MM.1S (cell line): ENCODE results near the gene HECW1.

Experiments
- DNase-seq: peaks from one replicate; pipeline ENCODE4 v3.0.0-alpha.2; 2015
- H2AFZ ChIP-seq: fragments of 300-600 bp; sonication (generic); 2 replicates; pipeline ENCODE4 v1.6.0; 2016; ENCODE audit warnings: antibody characterized with exemption, low read length
- H3F3A ChIP-seq: fragments of 300-600 bp; sonication (generic); 2 replicates; pipeline ENCODE4 v1.6.1; 2016; ENCODE audit warnings: mild to moderate bottlenecking, antibody characterized with exemption, low read length, moderate library complexity, mixed read lengths; ENCODE audit not compliant: insufficient read depth
- H3K27ac ChIP-seq: fragments of 300-600 bp; sonication (generic); 2 replicates; pipeline ENCODE4 v1.5.1; 2016; ENCODE audit warnings: mild to moderate bottlenecking, low read length
- H3K27me3 ChIP-seq: fragments of 300-600 bp; sonication (generic); replicated peaks from 2 replicates; pipeline ENCODE4 v1.6.0; 2016; ENCODE audit warnings: low read length; ENCODE audit not compliant: insufficient read depth
- H3K36me3 ChIP-seq: fragments of 300-600 bp; sonication (generic); replicated peaks from 2 replicates; pipeline ENCODE4 v1.6.1; 2016; ENCODE audit warnings: mild to moderate bottlenecking, low read length, mixed read lengths; ENCODE audit not compliant: insufficient read depth
- H3K4me1 ChIP-seq: fragments of 300-600 bp; sonication (generic); 2 replicates; pipeline ENCODE4 v1.6.1; 2016; ENCODE audit warnings: low read length, mixed read lengths
- H3K4me2 ChIP-seq: fragments of 300-600 bp; sonication (generic); 2 replicates; pipeline ENCODE4 v1.6.0; 2016; ENCODE audit warnings: low read depth, low read length
- H3K4me3 ChIP-seq: fragments of 300-600 bp; sonication (generic); 2 replicates; pipeline ENCODE4 v1.5.1; 2016; ENCODE audit warnings: low read length, mixed read lengths
- H3K79me2 ChIP-seq: fragments of 300-600 bp; sonication (generic); 2 replicates; pipeline ENCODE4 v1.6.1; 2016; ENCODE audit warnings: mixed run types, low read length, mixed read lengths
- H3K9ac ChIP-seq: fragments of 300-600 bp; sonication (generic); 2 replicates; pipeline ENCODE4 v1.6.1; 2016; ENCODE audit warnings: low read length, mixed read lengths
- H3K9me2 ChIP-seq: fragments of 300-600 bp; sonication (generic); replicated peaks from 2 replicates; pipeline ENCODE4 v1.6.1; 2016; ENCODE audit warnings: mild to moderate bottlenecking, low read length, mixed read lengths; ENCODE audit not compliant: insufficient read depth
- H3K9me3 ChIP-seq: fragments of 300-600 bp; sonication (generic); replicated peaks from 2 replicates; pipeline ENCODE4 v1.6.1; 2016; ENCODE audit warnings: mild to moderate bottlenecking, low read length, mixed read lengths; ENCODE audit not compliant: insufficient read depth
- H4K20me1 ChIP-seq: fragments of 300-600 bp; sonication (generic); 2 replicates; pipeline ENCODE4 v1.6.1; 2016; ENCODE audit warnings: mild to moderate bottlenecking, low read length, moderate library complexity, mixed read lengths; ENCODE audit not compliant: insufficient read depth
- CTCF ChIP-seq: fragments of 300-600 bp; sonication (generic); IDR thresholded peaks from 2 replicates; pipeline ENCODE4 v1.5.1; 2016; ENCODE audit warnings: antibody characterized with exemption, low read length, mixed read lengths
- EZH2 ChIP-seq: fragments of 300-600 bp; sonication (generic); optimal IDR thresholded peaks from 2 replicates; pipeline ENCODE3; 2017; ENCODE audit warnings: low read depth, mild to moderate bottlenecking, antibody characterized with exemption, low read length, mixed read lengths
- EZH2phosphoT487 ChIP-seq: fragments of 300-600 bp; sonication (generic); IDR thresholded peaks from 2 replicates; pipeline ENCODE4 v1.6.1; 2018; ENCODE audit warnings: antibody characterized with exemption, low read length

Gene HECW1

GRCh38 chr7:43265139-43265538 lies 152.7 kb downstream of the HECW1 start:
- no peaks in the 10 kb centered on the region for H3K27me3 ChIP-seq

GRCh38 chr7:43273939-43274719 lies 161.7 kb downstream of the HECW1 start:
- Histone ChIP-seq H3K79me2 (no peaks in the 10 kb centered on the region), H3K27ac (no peak overlapping the region), H3K4me3 (no peak overlapping the region), H3K36me3 (no peaks in the 10 kb centered on the region), H3F3A (no peaks in the 10 kb centered on the region), H4K20me1 (no peaks in the 10 kb centered on the region), H3K27me3 (no peaks in the 10 kb centered on the region), H3K4me2 (no peak overlapping the region), H3K9me3 (0 out of 2 replicates have a peak, but pooled peaks cover 3% of the 10 kb centered on the region), H3K9ac (no peak overlapping the region), H3K9me2 (no peaks in the 10 kb centered on the region), H2AFZ (no peak overlapping the region), H3K4me1 (0 out of 2 replicates have a peak, but pooled peaks cover 4% of the 10 kb centered on the region)
- TF ChIP-seq EZH2phosphoT487 (no peak), CTCF (no peak), EZH2 (no peak)
- no peak for DNase-seq

More at GRCh38 chr7:43265139-43265538, 152.7 kb downstream of the HECW1 start:
- H2AFZ ChIP-seq: no peak overlapping the region
- DNase-seq: no peak
- H3K79me2 ChIP-seq: no peaks in the 10 kb centered on the region
- H3K9me3 ChIP-seq: no peaks in the 10 kb centered on the region
- H3F3A ChIP-seq: no peaks in the 10 kb centered on the region
- H3K4me3 ChIP-seq: no peak overlapping the region
- no peaks in the 10 kb centered on the region for H4K20me1 ChIP-seq
- no peak for TF ChIP-seq EZH2phosphoT487
- no peak for TF ChIP-seq CTCF
- no peak for TF ChIP-seq EZH2
- no peaks in the 10 kb centered on the region for H3K9me2 ChIP-seq
- no peak overlapping the region for H3K27ac ChIP-seq
- H3K9ac ChIP-seq: no peak overlapping the region
- no peaks in the 10 kb centered on the region for H3K36me3 ChIP-seq
- no peak overlapping the region for H3K4me2 ChIP-seq
- no peaks in the 10 kb centered on the region for H3K4me1 ChIP-seq

- DNase-seq: no peak
- H2AFZ ChIP-seq: no peak overlapping the region
- 0 out of 2 replicates have a peak, but pooled peaks cover 4% of the 10 kb centered on the region for H3K4me1 ChIP-seq
Measured at GRCh38 chr7:43274752-43275151, 162.3 kb downstream of the HECW1 start.

More at GRCh38 chr7:43274752-43275151, 162.3 kb downstream of the HECW1 start:
- no peaks in the 10 kb centered on the region for H3K9me2 ChIP-seq
- no peak overlapping the region for H3K27ac ChIP-seq
- H3K9ac ChIP-seq: no peak overlapping the region
- no peaks in the 10 kb centered on the region for H3K79me2 ChIP-seq
- no peaks in the 10 kb centered on the region for H3K36me3 ChIP-seq
- TF ChIP-seq EZH2 (no peak), EZH2phosphoT487 (no peak), CTCF (no peak)
- no peaks in the 10 kb centered on the region for H4K20me1 ChIP-seq
- H3K4me2 ChIP-seq: no peak overlapping the region
- H3K4me3 ChIP-seq: no peak overlapping the region
- no peaks in the 10 kb centered on the region for H3F3A ChIP-seq
- 0 out of 2 replicates have a peak, but pooled peaks cover 3% of the 10 kb centered on the region for H3K9me3 ChIP-seq
- H3K27me3 ChIP-seq: no peaks in the 10 kb centered on the region
